CD4-positive, alpha-beta T cell treated with Interleukin-6 at 100 ng/mL for 8 hours (primary cell): ENCODE measurements around the gene DAB2IP.
"Not testable (repeated sequence)": the region's sequence is repeated elsewhere in the genome, so short reads cannot be mapped to it uniquely, and the experiment has no call there.

Experiments used
- DNase-seq: peaks from one replicate; pipeline ENCODE4 v3.0.0-alpha.2; 2020; ENCODE audit warnings: mixed read lengths, low spot score

The DAB2IP gene

DNA sequence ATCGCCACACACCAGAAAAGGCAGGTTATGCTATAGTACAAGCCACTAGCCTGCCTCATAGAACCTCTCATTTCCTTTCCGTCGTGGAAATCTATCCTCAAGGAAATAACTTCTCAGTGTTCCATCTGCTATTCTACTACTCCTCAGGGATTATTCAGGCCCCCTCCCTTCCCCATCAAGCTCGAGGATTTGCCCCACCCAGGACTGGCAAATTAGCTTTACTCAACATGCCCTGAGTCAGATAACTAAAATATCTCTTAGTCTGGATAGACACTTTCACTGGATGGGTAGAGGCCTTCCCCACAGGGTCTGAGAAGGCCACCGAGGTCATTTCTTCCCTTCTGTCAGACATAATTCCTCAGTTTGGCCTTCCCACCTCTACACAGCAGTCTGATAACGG is 142.9 kb downstream of the DAB2IP start:
- not testable (repeated sequence) for DNase-seq

DNA sequence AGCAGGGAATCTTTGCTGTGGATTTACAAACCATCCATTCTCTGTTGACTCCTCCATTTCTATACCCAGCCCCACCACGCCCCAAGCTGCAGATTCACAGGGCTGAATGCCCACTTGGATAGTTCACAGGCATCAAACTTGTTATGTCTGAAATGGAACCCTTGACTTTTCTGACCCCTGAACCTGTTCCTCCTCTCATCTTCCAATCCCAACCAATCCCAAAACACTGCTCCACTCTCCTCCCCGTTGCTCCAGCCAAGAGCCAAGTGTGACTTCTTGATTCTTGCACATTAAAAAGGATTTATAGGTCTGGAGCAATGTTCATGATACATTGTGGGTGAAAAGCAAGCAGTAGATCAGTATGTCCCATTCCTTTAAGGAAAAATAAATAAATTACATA is 145.6 kb downstream of the DAB2IP start:
- DNase-seq = no peak

DNA sequence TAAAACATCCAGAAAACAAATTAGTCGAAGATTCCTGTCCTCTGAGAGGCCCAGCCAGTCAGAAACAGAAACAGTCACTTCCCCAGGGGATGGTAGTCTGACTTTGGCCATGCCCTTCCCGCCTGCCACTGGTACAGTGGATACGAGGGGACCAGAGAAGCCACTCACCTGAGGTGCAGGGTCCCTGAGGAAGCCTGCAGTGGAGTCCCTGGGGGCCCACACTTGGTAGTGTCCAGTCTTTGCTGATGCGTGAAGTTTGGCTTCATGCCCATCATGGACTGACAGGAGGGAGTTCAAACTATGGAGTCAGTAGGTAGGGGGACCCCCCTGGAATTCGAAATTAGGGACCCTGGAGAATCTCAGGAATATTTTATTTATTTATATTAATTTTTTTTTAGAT is 147.5 kb downstream of the DAB2IP start:
- DNase-seq = no peak

- no peak for DNase-seq
These were observed 148.9 kb downstream of the DAB2IP start for GRCh38 chr9:121800376-121800775.

DNA sequence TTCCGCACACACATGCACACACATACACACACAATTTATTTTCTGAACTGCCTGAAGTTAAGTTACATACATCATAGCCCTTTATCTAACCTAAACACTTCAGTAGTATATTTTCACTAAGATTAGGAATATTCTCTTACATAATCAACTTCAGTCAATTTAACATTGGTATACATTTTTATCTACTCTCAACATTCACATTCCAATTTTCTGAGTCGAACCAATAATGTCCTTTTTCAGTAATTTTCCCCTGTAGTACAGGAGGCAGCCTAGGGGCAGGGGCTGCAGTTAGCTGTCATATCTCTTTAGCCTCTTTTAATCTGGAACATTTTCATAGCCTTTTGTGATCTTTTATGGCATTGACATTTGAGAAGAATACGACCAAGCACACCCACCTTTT is 150.1 kb downstream of the DAB2IP start:
- DNase-seq = no peak

DNA sequence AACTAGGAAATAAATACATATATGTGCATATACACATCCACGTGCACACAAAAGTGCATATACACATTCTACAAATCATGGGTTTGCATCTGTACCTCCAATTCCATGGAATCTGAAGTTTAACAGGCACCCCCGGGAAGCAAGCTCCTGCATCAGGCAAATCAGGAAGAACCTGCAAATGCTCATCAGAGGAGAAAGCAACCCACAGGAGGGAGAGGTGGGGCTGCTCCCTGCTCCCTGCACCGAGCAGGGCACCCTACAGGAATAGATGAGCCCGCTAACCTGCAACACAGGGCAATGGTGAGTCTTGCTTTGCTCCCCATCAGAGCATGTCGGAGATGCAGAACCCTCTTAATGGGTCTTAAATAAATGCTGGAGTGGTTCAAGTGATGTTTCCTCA is 151.3 kb downstream of the DAB2IP start:
- DNase-seq = no peak

- no peak for DNase-seq
These were observed 155.8 kb downstream of the DAB2IP start for GRCh38 chr9:121807069-121807822.

DNA sequence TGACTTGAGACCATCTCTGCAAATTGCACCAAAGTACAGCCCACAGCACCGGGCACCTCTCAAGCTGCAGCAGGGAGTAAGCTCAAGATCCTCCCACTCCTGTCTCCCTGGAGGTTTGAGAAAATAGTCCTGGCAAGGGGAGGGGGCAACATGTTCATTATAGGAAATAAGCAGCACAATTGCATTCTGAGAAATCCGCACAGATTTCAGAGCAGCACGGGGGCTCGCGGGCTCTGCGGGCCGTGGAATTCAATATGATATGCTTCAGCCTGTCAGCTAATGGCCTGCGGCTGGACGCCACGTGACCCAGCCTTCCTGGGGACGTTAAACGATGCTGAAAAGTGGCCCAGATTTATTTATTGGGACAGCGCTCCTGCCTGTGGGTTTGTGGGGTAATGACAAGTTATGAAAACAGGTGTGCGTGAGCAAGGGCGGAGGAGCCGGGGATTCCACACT is 156.4 kb downstream of the DAB2IP start:
- no peak for DNase-seq

DNA sequence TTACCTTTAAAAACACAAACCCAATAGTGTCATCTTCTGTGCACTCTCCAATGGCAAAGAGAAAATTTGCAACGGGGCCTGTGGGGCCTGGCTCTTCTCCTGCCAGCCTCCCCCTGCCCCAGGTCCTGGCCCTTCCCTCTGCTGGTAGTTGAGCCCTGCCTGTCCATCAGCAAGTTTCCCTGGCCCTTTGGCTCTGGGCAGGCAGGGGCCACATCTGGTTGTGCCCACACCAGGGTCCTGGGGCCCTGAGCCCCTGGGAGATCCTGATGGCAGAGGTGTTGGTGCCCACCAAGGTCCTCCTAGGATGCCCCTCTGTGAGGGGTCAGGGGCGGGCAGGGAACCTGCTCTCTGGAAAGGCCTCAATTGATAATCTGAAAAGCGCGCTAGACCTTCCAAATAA is 157.3 kb downstream of the DAB2IP start:
- DNase-seq = no peak

GRCh38 chr9:121809356-121810050 is 158.1 kb downstream of the DAB2IP start:
- no peak for DNase-seq

DNA sequence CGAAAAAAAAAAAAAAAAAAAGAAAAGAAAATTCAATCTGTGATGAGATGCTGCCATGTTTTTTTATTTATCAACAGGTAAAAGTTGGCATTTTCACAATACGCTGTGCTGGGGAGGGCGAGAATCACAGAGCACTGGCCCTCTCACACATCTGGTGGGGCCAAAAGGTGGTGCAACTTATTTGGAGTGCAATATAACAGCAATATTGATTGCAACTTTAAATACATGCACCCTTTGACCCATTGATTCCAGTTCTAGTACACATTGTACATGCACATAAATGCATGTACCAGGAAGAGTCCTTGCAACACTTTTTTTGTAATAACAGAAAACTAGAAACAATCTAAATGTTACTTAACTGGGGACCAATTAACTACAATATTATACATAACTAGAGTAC is 159.1 kb downstream of the DAB2IP start:
- DNase-seq = no peak

DNA sequence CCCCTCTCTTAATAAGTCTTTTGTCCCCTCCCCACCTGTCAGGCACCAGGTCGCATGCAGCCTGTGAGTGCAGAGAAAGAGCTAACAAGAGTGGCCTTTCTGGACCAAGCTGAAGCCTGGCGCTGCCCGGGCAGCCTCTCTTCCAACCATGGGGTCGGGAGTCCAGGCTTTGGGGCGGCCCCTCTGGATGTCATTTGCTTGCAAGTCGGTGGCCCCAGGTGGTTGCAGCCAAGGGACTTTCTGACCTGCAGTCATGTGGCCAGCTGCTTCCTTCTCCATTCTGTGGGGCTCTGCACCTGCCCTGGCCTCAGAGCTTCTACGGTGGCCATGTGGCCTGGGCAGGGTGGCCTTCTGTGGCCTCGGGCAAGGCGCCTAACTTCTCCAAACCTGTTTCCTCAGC is 159.7 kb downstream of the DAB2IP start:
- no peak for DNase-seq

DNA sequence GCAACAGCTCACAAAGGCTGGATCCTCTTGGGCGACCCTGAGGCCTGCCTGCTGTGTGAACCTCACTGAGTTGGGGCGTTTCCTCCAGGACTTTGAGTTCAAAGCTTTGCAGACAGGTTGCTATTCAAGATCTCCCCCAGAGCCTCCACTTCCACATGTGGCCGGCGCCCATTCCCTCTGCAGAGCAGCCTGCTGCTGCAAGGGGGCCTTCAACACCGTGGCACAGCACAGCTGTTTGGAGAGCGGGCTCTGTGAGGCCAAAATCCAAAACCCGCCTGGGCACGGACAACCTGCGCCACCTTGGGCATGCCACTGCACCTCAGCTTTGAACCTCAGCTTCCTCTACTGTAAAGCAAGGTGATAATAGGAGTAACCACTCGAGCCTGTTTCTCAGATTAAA is 160.3 kb downstream of the DAB2IP start:
- DNase-seq = no peak

DNA sequence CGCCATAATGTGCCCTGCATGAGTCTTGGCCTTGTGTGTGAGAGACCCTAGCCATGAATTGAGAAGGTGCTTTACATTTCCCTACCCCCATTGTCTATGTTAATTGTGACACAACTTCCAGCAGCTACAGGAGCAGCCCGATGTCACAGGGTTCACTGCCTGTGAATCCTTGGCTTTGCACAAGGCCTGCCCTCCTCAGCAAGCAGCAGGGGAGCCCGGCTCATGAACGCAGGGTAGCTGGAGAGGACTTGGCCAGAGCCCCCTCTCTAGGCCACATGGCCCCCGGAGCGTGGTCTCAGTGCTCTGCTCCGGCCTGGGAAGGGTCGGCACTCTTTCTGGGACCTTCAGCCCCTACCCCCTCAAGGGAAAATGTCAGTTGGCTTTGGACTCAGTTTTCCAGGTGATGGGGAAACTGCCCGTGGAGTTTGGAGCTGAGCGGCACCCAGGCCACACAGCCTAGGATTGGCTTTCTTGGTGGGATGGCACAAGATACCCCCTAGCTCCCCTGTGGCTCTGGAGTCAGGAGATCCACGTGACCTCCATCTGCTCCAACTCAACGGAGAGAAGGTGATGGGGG is 160.8 kb downstream of the DAB2IP start:
- DNase-seq = no peak

- no peak for DNase-seq
These were observed 162.2 kb downstream of the DAB2IP start for GRCh38 chr9:121813519-121814210.

- DNase-seq = no peak
These were observed 163.2 kb downstream of the DAB2IP start for GRCh38 chr9:121814594-121814993.

- DNase-seq = no peak
These were observed 163.7 kb downstream of the DAB2IP start for GRCh38 chr9:121815084-121815483.

DNA sequence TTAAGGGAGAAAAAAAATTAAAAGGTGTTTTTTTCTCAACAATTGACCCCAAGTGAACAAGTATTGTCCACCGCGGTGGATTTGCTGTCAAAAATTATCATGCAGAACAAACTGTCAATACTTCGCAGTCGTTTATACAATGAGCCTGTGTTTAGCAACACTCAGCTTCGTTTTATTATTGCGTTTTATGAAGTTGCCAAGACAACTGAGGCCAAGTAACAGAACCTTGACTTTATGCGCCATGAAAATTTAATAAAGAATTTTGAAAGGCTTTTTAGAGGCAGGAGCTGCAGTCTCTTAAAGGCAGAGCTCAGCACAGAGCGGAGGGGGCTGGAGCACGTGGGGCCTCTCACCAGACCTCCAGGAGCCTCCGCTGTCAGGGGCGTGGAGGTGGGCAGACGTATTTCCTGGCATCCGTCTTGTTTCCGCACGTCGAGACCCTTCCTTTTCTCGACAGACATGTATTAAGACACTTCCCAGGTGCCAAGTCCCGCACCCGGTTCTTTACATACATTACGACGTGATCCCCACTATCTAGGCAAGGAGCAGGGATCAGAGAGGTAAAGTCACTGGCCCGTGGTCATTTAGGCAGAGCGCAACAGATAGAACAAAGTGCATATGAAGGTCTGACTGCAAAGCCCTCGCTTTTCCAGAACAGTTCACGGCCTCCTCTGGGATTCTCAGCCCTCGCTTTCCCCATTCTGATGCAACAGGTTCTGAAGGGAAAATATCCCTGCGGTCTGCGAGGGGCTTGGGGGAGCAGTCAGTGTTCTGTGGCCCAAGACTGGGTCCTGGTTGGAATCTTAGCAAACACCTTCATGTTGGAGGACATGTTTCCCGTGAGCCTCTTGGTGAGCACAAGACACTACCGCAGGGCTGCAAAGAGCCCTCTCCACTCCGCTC is 164.4 kb downstream of the DAB2IP start:
- no peak for DNase-seq

DNA sequence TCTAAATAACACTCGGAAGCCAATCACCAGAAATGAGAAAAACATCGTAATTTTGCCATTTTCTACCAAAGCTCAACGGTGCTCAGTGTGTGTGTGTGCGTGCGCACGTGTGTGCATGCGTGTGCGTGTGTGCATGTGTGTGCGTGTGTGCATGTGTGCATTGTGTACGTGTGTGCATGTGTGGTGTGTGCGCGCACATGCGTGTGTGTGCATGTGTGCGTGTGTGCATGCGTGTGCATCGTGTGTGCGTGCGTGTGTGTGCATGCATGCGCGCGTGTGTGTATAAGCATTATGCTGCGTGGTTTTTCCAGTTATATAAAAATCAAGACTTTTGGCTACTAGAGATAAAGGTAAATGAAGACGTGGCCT is 165.0 kb downstream of the DAB2IP start:
- no peak for DNase-seq

GRCh38 chr9:121816845-121817450 is 165.5 kb downstream of the DAB2IP start:
- no peak for DNase-seq

GRCh38 chr9:121817476-121817875 is 166.0 kb downstream of the DAB2IP start:
- DNase-seq = no peak
